HG03103 (cell line): Measurements from ENCODE around the gene MZT2B.
A peak's percentile ranks its signal among the peaks of the same experiment; 100 is the strongest.
"Not testable (repeated sequence)": the region's sequence is repeated elsewhere in the genome, so short reads cannot be mapped to it uniquely, and the experiment has no call there.

Source experiments
- ATAC-seq: cut with Tn5 transposase; IDR thresholded peaks from one replicate; pipeline ENCODE4 v1.9.1; 2021; ENCODE audit warnings: low read depth; ENCODE audit not compliant: unreplicated experiment

Gene MZT2B

GRCh38 chr2:130202518-130202917 lies 20.5 kb downstream of the MZT2B start:
- not testable (repeated sequence) for ATAC-seq

GRCh38 chr2:130203150-130203549 lies 21.1 kb downstream of the MZT2B start:
- not testable (repeated sequence) for ATAC-seq

GRCh38 chr2:130207051-130207450 lies 25.0 kb downstream of the MZT2B start:
- ATAC-seq = not testable (repeated sequence)

- ATAC-seq = not testable (repeated sequence)
Observed at GRCh38 chr2:130219147-130219546, 37.1 kb downstream of the MZT2B start.

- ATAC-seq = not testable (repeated sequence)
Observed at GRCh38 chr2:130220505-130220904, 38.4 kb downstream of the MZT2B start.

GRCh38 chr2:130222523-130222922 lies 40.5 kb downstream of the MZT2B start:
- peak; percentile 93 for ATAC-seq

GRCh38 chr2:130228005-130228404 lies 45.9 kb downstream of the MZT2B start:
- not testable (repeated sequence) for ATAC-seq

- not testable (repeated sequence) for ATAC-seq
Observed at GRCh38 chr2:130228467-130229160, 46.6 kb downstream of the MZT2B start.

GRCh38 chr2:130229161-130229510 lies 47.1 kb downstream of the MZT2B start:
- not testable (repeated sequence) for ATAC-seq

- ATAC-seq = not testable (repeated sequence)
Observed at GRCh38 chr2:130230376-130230775, 48.3 kb downstream of the MZT2B start.

GRCh38 chr2:130230907-130231306 lies 48.8 kb downstream of the MZT2B start:
- not testable (repeated sequence) for ATAC-seq

- no peak for ATAC-seq
Observed at GRCh38 chr2:130231656-130232055, 49.6 kb downstream of the MZT2B start.

- not testable (repeated sequence) for ATAC-seq
Observed at GRCh38 chr2:130233066-130233465, 51.0 kb downstream of the MZT2B start.

GRCh38 chr2:130239581-130239980 lies 57.5 kb downstream of the MZT2B start:
- not testable (repeated sequence) for ATAC-seq
